AG04449 (cell line): ENCODE results near the gene MSI2.

ENCODE experiments used
- CTCF ChIA-PET: fragments of 350-600 bp; formaldehyde crosslinking; extraction: SDS; loops from one replicate; lab custom pipeline; 2021; ENCODE audit warnings: antibody characterized with exemption; lab: Yijun Ruan, JAX
- POLR2A ChIA-PET: fragments of 400-600, 350-600 bp; formaldehyde crosslinking; extraction: SDS; loops from one replicate; lab custom pipeline; 2020; ENCODE audit warnings: antibody characterized with exemption, inconsistent platforms; lab: Yijun Ruan, JAX
- DNase-seq: peaks from one replicate; pipeline ENCODE4 v3.0.0-alpha.2; 2010; ENCODE audit warnings: low read depth, low spot score
- H3K4me3 ChIP-seq: 2 replicates; pipeline ENCODE4 v1.5.1; 2011; ENCODE audit warnings: low read depth, mild to moderate bottlenecking, control low read depth, low read length
- TF ChIP-seq, protein P1 (sequence below): IDR thresholded peaks from one replicate; pipeline ENCODE4 v1.5.1; 2011; ENCODE audit warnings: mild to moderate bottlenecking, moderate library complexity, low read length, control low read depth, inconsistent platforms; ENCODE audit not compliant: insufficient read depth; ENCODE audit errors: missing control alignments

Gene MSI2

DNA sequence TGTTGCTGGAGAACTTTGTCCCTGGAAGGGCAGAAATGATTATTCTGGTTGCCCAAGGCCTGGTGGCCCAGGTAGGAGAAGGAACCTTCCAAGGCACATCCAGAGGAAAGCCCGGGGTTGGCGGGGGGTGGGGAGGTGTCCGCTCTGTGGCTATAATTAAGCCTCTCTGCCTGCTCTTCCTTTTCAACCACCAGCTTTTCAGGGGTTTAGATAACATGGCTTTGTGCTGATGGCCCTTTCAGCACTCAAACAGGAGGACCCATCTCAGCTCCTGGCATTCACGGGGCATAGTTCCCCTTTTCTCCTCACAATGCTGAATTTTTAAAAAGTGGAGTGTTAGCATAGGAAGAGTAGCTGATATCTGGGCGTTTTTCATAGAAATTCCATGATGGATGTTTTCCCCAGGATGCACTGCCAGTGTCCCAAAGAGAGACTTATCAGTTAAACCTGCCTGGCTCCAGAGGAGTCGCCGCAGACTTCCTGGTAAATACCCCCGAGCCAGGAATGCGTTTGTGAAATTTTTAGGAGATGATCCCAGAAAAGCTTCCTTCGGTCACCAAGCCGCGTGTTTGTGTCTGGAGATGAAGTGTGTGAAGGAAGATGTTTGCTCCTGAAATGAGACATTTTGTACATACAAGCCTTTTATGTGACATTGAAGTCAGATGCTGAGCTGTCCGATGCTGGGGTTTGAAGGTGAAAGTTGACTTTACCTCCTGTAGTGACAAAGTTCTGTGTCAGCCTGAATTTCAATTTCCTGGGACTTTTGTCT, 188.5 kb downstream of the MSI2 start:
- TF ChIP-seq, protein P1, sequence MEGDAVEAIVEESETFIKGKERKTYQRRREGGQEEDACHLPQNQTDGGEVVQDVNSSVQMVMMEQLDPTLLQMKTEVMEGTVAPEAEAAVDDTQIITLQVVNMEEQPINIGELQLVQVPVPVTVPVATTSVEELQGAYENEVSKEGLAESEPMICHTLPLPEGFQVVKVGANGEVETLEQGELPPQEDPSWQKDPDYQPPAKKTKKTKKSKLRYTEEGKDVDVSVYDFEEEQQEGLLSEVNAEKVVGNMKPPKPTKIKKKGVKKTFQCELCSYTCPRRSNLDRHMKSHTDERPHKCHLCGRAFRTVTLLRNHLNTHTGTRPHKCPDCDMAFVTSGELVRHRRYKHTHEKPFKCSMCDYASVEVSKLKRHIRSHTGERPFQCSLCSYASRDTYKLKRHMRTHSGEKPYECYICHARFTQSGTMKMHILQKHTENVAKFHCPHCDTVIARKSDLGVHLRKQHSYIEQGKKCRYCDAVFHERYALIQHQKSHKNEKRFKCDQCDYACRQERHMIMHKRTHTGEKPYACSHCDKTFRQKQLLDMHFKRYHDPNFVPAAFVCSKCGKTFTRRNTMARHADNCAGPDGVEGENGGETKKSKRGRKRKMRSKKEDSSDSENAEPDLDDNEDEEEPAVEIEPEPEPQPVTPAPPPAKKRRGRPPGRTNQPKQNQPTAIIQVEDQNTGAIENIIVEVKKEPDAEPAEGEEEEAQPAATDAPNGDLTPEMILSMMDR: no peak
- H3K4me3 ChIP-seq: no peak overlapping the region
- ChIA-PET POLR2A (no interaction called here), CTCF (interaction anchor here (1.5 kb wide), 1 partner anchor 16 kb away, joined by 3 read pairs; no protein-coding TSS in a partner anchor)
- DNase-seq: no peak

DNA sequence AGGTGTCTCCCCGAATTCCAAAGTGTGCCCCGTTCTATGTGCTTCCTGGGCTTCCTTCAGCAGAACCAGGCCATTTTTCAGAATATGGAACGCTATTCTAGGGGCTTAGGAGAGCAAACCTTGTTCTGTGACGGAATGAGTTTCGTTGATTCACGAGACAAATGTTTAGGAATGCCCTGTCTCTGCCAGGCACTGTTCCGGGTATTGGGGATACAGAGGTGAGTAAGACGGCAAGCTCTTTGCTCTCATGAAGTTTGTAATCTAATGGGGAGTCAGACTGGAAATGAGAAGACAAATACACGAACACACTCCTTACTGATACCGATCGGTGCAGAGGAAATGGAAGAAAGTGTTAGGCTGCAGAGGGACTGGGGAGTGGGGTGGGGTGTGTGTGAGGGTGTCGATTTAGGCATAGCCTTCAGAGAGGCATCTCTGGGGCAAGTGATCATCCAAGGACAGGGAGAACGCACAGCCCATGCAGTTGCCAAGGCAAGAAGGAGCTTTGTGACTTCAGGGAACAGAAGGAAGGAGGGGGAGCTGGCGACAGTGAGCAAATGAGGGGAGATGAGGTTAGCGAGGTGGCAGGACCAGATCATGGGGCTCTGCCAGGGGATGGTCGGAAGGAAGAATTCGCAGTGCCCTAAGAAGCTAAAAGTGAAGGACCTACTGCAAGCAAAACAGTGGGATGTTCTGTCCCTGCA, 189.6 kb downstream of the MSI2 start:
- no peak overlapping the region for H3K4me3 ChIP-seq
- ChIA-PET POLR2A (no interaction called here), CTCF (interaction anchor here (1.0 to 1.5 kb wide), 3 partner anchors 17 to 202 kb away, joined by 3 read pairs; no protein-coding TSS in a partner anchor)
- no peak for DNase-seq
- TF ChIP-seq, protein P1: no peak

DNA sequence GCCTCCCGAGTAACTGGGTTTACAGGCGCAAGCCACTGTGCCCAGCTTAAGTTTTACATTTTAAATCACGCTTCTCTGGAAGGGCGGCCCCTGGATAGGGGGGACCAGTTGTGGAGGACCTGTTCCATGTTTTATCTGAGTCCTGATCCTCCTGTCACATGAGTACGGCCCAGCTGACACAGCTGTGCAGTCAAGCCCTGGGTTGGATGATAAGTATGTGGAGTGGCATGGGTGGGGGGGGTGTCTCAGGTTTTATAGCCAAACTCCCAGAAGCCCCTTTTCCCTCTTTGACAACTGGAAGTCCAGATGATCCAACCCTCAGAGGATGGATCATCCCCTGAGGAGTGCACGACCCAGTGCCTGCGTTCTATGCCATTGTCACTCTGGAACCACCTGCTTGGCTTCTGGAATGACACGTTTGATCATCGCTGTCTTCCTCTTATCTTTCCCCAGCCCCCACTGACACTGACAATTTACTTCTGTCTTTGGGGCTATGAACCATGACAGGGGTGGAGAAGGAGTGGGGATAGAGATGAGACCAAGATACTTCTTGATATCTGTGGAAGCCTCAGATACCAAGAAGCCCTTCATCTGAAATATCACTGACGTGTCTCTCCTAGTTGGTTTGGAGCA, 191.2 kb downstream of the MSI2 start:
- H3K4me3 ChIP-seq: no peak overlapping the region
- ChIA-PET POLR2A (no interaction called here), CTCF (interaction anchor here (0.6 to 1.0 kb wide), 3 partner anchors 204 to 300 kb away, joined by 3 read pairs; no protein-coding TSS in a partner anchor)
- TF ChIP-seq, protein P1: no peak
- no peak for DNase-seq

DNA sequence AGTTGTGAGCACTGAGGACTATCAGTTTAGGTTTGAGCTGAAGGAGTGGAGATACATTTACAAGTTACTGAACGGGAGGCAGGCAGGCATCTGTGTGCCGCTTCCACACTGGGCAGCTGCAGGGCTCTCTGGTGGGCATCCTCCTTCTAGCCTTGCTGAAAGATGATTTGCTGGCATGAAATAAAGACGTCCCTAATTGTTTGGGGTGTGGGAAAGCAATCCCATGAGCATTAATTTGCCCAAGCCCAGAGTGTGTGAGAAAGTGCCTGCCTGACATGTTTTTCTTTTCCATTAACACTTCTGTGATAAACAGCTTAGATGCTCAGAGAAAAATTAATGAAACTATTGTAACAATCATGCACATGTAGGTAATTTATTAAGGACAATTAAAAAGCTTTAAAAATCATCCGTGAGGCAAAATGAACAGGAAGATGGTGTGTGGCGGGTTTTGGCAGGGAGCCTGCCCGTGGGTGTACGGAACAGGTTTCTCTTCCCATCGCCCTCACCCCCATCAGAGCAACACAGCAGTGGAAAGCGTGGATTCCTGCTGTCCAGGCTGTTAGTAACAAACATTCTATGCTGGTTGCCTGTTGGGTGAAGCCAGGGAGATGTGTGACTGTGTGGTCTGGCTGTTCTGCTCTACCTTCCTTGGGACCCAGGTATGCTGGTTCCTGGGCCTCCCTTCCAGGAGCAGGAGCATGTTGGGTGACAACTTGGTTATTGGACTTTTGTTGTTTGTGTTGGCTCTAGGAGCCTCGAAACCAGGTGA, 191.9 kb downstream of the MSI2 start:
- no peak for DNase-seq
- POLR2A ChIA-PET: no interaction called here
- no peak overlapping the region for H3K4me3 ChIP-seq
- CTCF ChIA-PET: interaction anchor here (0.6 kb wide), 1 partner anchor 224 kb away, joined by 3 read pairs; no protein-coding TSS in a partner anchor
- TF ChIP-seq, protein P1: no peak

DNA sequence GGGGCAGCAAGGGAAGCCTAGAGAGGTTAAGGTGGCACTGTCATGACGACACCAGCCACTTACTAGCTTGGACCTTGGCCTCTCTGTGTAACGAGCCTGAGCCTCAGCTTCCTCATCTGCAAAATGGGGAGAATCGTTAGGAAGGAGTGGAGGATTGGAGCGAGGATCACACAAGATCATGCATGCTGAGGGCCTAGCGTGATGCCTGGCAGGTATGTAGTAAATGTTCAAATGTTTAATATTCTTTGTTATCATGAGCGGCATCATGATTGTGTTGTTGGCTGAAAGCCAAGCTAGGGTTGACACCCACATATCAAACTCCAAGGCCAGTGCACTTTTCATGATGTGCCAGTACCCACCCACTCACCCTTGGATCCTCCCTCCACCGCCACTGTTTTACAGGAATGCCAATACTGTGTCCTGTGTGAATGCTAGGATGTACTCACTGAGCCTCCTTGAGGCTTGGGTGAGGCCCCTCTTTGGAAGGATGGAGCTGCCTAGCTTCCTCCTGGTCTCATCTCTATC, 192.5 kb downstream of the MSI2 start:
- CTCF ChIA-PET: no interaction called here
- no peak overlapping the region for H3K4me3 ChIP-seq
- POLR2A ChIA-PET: no interaction called here
- DNase-seq: no peak
- TF ChIP-seq, protein P1: no peak
